NB4 (cell line): Measurements from ENCODE around the gene DGKA.

Experiments
- MAX ChIP-seq: IDR thresholded peaks from 2 replicates; pipeline ENCODE4 v1.6.1; 2011; ENCODE audit warnings: low read depth, low read length
- MYC ChIP-seq: IDR thresholded peaks from 2 replicates; pipeline ENCODE4 v1.6.1; 2011; ENCODE audit warnings: low read depth, low read length
- POLR2A ChIP-seq: IDR thresholded peaks from 2 replicates; pipeline ENCODE4 v1.6.1; 2011; ENCODE audit warnings: mild to moderate bottlenecking; ENCODE audit not compliant: insufficient read length; ENCODE audit errors: extremely low read depth
- TF ChIP-seq, protein P1 (sequence below): IDR thresholded peaks from one replicate; pipeline ENCODE4 v1.5.1; 2012; ENCODE audit warnings: low read depth, low read length

DNA sequence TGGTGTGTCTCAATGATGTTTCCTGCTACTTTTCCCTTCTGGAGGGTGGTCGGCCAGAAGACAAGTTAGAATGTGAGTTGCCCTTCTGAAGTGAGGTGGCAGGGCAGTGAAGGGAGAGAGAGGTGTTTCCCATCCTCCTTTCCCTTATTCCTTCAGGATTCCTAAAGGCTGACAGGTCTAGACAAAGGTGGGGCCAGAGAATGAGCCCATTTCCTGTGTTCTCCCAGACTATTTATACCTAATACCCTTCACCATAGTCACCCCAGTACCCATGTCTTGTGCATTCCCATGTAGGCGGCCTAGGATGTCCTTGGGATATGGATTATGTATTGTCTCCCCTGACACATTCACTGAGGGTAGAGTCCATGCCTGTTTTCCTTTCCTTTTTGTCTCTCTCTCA lies 7.0 kb downstream of the DGKA start:
- TF ChIP-seq, protein P1, sequence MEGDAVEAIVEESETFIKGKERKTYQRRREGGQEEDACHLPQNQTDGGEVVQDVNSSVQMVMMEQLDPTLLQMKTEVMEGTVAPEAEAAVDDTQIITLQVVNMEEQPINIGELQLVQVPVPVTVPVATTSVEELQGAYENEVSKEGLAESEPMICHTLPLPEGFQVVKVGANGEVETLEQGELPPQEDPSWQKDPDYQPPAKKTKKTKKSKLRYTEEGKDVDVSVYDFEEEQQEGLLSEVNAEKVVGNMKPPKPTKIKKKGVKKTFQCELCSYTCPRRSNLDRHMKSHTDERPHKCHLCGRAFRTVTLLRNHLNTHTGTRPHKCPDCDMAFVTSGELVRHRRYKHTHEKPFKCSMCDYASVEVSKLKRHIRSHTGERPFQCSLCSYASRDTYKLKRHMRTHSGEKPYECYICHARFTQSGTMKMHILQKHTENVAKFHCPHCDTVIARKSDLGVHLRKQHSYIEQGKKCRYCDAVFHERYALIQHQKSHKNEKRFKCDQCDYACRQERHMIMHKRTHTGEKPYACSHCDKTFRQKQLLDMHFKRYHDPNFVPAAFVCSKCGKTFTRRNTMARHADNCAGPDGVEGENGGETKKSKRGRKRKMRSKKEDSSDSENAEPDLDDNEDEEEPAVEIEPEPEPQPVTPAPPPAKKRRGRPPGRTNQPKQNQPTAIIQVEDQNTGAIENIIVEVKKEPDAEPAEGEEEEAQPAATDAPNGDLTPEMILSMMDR: no peak
- TF ChIP-seq MYC (no peak), POLR2A (no peak), MAX (no peak)
